ENCODE measurements around the gene GLI1.
"Not testable (repeated sequence)": the region's sequence is repeated elsewhere in the genome, so short reads cannot be mapped to it uniquely, and the experiment has no call there.

The GLI1 gene

DNA sequence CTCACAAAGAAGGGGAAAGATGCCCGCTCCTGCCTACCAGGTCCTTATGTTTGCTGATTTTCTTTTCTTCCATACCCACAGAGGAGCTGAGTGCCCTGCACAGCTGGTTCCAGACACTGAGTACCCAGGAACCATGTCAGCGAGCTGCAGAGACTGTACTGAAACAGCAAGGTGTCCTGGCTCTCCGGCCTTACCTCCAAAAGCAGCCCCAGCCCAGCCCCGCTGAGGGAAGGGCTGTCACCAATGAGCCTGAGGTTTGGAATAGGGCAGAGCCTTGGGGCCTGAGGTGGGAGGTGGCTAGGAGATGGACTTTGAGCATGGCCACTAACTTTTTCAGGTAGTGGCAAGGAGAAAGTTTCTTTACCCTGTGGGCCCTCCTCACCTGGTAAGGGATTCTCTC, 30.5 kb downstream of the GLI1 start:
- TF ChIP-seq, protein P1, sequence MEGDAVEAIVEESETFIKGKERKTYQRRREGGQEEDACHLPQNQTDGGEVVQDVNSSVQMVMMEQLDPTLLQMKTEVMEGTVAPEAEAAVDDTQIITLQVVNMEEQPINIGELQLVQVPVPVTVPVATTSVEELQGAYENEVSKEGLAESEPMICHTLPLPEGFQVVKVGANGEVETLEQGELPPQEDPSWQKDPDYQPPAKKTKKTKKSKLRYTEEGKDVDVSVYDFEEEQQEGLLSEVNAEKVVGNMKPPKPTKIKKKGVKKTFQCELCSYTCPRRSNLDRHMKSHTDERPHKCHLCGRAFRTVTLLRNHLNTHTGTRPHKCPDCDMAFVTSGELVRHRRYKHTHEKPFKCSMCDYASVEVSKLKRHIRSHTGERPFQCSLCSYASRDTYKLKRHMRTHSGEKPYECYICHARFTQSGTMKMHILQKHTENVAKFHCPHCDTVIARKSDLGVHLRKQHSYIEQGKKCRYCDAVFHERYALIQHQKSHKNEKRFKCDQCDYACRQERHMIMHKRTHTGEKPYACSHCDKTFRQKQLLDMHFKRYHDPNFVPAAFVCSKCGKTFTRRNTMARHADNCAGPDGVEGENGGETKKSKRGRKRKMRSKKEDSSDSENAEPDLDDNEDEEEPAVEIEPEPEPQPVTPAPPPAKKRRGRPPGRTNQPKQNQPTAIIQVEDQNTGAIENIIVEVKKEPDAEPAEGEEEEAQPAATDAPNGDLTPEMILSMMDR (conservative IDR thresholded peaks at IDR 0.05; ENCODE audit: low read depth, low read length), result no peak
- DNase-seq (ENCODE audit: low read depth), result no peak
- no peak overlapping the region for H3K4me3 ChIP-seq (ENCODE audit: low read depth, low read length)

DNA sequence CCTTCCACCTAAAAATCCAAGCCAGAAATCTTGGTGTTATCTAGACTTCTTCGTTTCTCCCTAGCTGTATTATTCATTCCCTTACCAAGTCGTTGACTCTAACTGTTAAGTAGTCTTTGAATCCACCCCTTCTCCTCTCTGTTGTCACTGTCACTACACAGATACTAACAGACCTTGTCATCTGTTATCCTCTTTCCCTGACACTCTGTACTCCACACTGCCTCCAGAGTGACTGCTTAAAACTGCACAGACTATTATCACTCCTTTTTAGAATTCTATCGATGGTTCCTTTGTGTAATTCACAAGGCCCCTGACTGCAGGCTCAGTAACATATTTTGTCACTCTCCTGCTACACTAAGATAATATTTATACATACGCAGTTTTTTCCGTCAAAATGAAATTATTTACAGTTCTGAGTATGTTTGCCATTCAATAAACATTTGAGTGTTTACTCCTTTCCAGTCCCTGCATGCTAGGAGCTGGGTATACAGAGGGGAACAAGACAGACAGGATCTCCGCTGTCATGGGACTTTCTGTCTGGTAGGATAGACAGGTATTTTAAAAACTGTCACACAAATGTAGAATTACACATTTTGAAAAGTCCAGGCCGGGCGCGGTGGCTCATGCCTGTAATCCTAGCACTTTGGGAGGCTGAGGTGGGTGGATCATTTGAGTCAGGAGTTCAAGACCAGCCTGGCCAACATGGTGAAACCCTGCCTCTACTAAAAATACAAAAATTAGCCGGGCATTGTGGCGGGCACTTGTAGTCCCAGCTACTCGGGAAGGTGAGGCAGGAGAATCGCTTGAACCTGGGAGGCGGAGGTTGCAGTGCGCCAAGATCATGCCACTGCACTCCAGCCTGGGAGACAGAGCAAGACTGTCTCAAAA, 32.1 kb downstream of the GLI1 start:
- TF ChIP-seq, protein P1 (conservative IDR thresholded peaks at IDR 0.05; ENCODE audit: low read depth, low read length), result peak; percentile 29
- DNase-seq (ENCODE audit: low read depth), result no peak
- no peak overlapping the region for H3K4me3 ChIP-seq (ENCODE audit: low read depth, low read length)

DNA sequence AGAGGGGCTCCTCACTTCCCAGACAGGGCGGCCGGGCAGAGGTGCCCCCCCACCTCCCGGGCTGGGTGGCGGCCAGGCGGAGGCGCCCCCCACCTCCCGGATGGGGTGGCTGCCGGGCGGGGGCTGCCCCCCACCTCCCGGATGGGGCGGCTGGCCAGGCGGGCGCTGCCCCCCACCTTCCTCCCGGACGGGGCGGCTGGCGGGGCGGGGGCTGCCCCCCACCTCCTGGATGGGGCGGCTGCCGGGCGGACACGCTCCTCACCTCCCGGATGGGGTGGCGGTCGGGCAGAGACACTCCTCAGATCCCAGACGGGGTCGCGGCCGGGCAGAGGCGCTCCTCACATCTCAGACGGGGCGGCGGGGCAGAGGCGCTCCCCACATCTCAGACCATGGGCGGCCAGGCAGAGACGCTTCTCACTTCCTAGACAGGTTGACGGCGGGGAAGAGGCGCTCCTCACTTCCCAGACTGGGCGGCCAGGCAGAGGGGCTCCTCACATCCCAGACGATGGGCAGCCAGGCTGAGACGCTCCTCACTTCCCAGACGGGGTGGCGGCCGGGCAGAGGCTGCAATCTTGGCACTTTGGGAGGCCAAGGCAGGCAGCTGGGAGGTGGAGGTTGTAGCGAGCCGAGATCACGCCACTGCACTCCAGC, 35.6 kb downstream of the GLI1 start:
- not testable (repeated sequence) for H3K4me3 ChIP-seq (ENCODE audit: low read depth, low read length); DNase-seq (ENCODE audit: low read depth)

DNA sequence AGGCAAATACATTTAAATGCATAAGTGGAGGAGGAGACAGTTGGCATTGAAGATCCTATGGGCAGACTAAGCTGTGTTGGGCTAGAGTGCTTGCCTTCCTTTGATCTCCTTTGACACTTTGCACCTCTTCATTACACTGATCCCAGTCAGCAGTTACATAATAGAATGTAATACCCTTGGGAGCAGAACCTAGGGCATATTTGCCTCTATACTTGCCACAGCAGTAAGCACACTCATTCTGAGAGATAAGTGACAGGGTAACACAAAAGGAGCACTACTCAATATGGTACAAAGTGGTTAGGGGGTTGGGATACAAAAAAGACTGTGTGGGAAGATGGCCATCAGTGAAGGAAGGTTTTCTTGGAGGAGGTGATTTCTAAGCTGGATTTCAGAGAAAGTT, 37.2 kb downstream of the GLI1 start:
- H3K4me3 ChIP-seq (ENCODE audit: low read depth, low read length), result no peak overlapping the region
- TF ChIP-seq, protein P1 (conservative IDR thresholded peaks at IDR 0.05; ENCODE audit: low read depth, low read length), result no peak
- no peak for DNase-seq (ENCODE audit: low read depth)

DNA sequence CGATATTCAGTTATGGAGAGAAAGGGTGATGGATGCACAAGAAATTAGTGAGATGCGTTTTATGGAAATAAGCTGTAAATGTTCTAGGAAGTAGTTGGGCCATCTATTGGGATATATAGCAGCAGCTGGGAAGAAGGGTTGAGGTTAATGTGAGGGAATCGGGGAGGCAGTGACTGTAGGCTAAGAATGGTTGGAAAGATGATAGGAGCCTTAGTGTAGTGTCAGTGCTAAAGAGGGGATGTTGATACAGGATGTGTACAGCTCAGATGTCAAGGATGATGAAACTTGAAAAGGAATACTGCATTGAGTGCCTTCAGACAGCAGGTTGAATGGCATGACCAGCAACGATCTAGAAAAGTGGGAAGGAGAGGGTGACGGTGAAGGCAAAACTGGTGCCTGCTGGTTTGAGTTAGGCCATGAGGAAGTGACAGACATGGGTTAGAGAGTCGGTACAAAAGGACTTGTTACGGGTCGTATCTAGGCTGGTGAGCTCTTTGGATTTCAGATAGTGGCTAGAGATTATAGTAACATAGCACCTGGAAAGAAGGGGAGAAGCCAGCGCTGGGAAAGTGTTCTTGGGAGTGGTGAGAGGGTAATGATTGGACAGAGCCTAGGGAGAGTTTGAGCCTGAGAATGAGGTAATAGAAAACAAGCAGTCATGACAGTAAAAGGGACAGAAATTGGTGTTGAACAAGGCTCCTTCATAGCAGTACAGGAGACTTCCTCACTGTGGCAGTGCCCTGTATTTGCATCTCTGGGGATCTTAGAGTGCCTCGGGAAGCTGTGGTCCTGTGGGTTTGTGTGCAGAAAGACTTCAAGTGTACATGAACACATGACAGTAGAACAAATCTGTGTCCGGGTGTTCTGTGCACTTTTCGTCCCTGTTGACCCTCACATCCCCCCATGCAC, 37.9 kb downstream of the GLI1 start:
- TF ChIP-seq, protein P1 (conservative IDR thresholded peaks at IDR 0.05; ENCODE audit: low read depth, low read length), result no peak
- no peak for DNase-seq (ENCODE audit: low read depth)
- no peak overlapping the region for H3K4me3 ChIP-seq (ENCODE audit: low read depth, low read length)

DNA sequence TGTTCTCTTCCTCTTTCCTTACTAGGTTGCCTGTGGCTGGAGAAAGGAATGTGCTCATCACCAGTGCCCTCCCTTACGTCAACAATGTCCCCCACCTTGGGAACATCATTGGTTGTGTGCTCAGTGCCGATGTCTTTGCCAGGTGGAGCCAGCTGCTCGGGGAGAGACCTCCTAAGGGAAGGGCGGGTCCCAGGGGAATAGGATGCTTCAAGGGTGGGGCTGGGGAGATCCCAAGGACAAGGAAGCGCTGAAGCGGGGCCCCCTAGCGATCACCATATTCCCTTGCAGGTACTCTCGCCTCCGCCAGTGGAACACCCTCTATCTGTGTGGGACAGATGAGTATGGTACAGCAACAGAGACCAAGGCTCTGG, 38.5 kb downstream of the GLI1 start:
- H3K4me3 ChIP-seq (ENCODE audit: low read depth, low read length), result no peak overlapping the region
- TF ChIP-seq, protein P1 (conservative IDR thresholded peaks at IDR 0.05; ENCODE audit: low read depth, low read length), result no peak
- no peak for DNase-seq (ENCODE audit: low read depth)

DNA sequence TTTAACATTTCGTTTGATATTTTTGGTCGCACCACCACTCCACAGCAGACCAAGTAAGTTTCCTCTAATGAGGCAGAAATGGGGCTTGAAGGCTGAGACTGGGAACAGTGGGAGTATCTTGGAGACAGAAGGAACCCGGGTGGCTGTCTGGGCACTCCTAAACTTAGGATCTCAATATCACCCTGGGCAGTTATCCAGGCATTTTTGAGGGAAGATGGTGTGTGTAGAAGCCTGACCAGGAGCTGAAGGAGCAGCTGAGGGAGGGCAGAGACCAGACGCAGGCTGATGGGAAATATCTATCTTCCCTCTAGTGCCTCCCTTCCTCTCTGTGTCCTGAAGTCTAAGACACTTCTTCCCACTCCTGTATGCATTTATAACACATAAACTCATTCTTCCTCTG, 39.0 kb downstream of the GLI1 start:
- DNase-seq (ENCODE audit: low read depth), result no peak
- TF ChIP-seq, protein P1 (conservative IDR thresholded peaks at IDR 0.05; ENCODE audit: low read depth, low read length), result no peak
- H3K4me3 ChIP-seq (ENCODE audit: low read depth, low read length), result no peak overlapping the region
